Measurements from ENCODE around the gene ZNF710.
A peak's percentile ranks its signal among the peaks of the same experiment; 100 is the strongest.
"Not testable (repeated sequence)": the region's sequence is repeated elsewhere in the genome, so short reads cannot be mapped to it uniquely, and the experiment has no call there.

ZNF710 gene

GRCh38 chr15:90001062-90001682 lies at the start of gene ZNF710:
ZNF710 (plus strand) TSS chr15:90001324; CDS start chr15:90067138, 65,814 bp downstream.
- peak; percentile 81 for DNase-seq

- DNase-seq: no peak
Observed at GRCh38 chr15:89954541-89954940, 46.6 kb upstream of the ZNF710 start.

- not testable (repeated sequence) for DNase-seq
Observed at GRCh38 chr15:89955449-89955998, 45.6 kb upstream of the ZNF710 start.

GRCh38 chr15:89958107-89958805 lies 42.9 kb upstream of the ZNF710 start:
- DNase-seq: no peak

- no peak for DNase-seq
Observed at GRCh38 chr15:89963301-89964231, 37.6 kb upstream of the ZNF710 start.

- DNase-seq: no peak
Observed at GRCh38 chr15:89964232-89964954, 36.7 kb upstream of the ZNF710 start.

- DNase-seq: no peak
Observed at GRCh38 chr15:89967881-89968280, 33.2 kb upstream of the ZNF710 start.

GRCh38 chr15:89971592-89971997 lies 29.5 kb upstream of the ZNF710 start:
- DNase-seq: peak; percentile 48

- DNase-seq: no peak
Observed at GRCh38 chr15:89972085-89972484, 29.0 kb upstream of the ZNF710 start.

- no peak for DNase-seq
Observed at GRCh38 chr15:89975482-89976245, 25.5 kb upstream of the ZNF710 start.

- DNase-seq: no peak
Observed at GRCh38 chr15:89976246-89976600, 24.9 kb upstream of the ZNF710 start.

- DNase-seq: not testable (repeated sequence)
Observed at GRCh38 chr15:89977836-89978235, 23.3 kb upstream of the ZNF710 start.

GRCh38 chr15:89978914-89979313 lies 22.2 kb upstream of the ZNF710 start:
- no peak for DNase-seq

- DNase-seq: no peak
Observed at GRCh38 chr15:89980896-89981295, 20.2 kb upstream of the ZNF710 start.

GRCh38 chr15:89982315-89983055 lies 18.6 kb upstream of the ZNF710 start:
- no peak for DNase-seq

GRCh38 chr15:89984001-89984400 lies 17.1 kb upstream of the ZNF710 start:
- no peak for DNase-seq

GRCh38 chr15:89984421-89985010 lies 16.6 kb upstream of the ZNF710 start:
- no peak for DNase-seq

GRCh38 chr15:89985111-89985510 lies 16.0 kb upstream of the ZNF710 start:
- DNase-seq: no peak

GRCh38 chr15:89991312-89991711 lies 9.8 kb upstream of the ZNF710 start:
- DNase-seq: no peak

GRCh38 chr15:89993349-89993748 lies 7.8 kb upstream of the ZNF710 start:
- no peak for DNase-seq

GRCh38 chr15:89997079-89997478 lies 4.0 kb upstream of the ZNF710 start:
- no peak for DNase-seq

All from fibroblast of skin of right quadriceps (primary cell).